ENCODE measurements around the gene NFE2L1.
A peak's percentile ranks its signal among the peaks of the same experiment; 100 is the strongest.

The NFE2L1 gene

GRCh38 chr17:48021934-48022333, 26.2 kb upstream of the NFE2L1 start:
- TF ChIP-seq TAF1 (IDR thresholded peaks at IDR 0.05; ENCODE audit: low read depth, low read length) (no peak), SPI1 (IDR thresholded peaks at IDR 0.05; ENCODE audit: low read depth, low read length) (no peak), POLR2A (IDR thresholded peaks at IDR 0.05; ENCODE audit: low read depth, low read length) (no peak), POLR2AphosphoS5 (IDR thresholded peaks at IDR 0.05; ENCODE audit: low read depth, low read length) (no peak), POU2F2 (IDR thresholded peaks at IDR 0.05; ENCODE audit: low read depth, low read length) (no peak), PAX5 (IDR thresholded peaks at IDR 0.05; ENCODE audit: insufficient read depth, low read length, severe bottlenecking) (no peak)
- DNase-seq (ENCODE audit: insufficient read length, low spot score) = no peak
- FAIRE-seq = no peak

DNA sequence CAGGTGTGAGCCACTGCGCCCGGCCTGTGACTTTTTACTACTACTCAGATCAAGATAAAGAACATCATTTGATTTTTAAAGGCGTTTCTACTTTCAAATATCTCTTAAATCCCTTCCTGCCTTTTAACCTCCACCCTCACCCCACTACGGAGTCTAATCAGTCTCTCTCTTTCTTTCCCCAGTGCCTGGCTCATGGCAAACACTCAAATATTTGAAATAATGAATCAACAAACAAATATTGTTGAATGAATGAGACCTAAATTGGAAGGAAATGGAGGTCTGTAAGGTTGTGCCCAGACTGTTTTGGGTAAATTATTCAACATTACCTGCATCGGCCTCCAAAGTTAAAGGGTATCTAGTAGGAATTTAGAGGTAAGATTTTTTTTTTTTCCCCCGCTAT, 25.3 kb upstream of the NFE2L1 start:
- no peak for DNase-seq (ENCODE audit: insufficient read length, low spot score)
- TF ChIP-seq POLR2A (IDR thresholded peaks at IDR 0.05; ENCODE audit: low read depth, low read length) (no peak), POU2F2 (IDR thresholded peaks at IDR 0.05; ENCODE audit: low read depth, low read length) (no peak), POLR2AphosphoS5 (IDR thresholded peaks at IDR 0.05; ENCODE audit: low read depth, low read length) (no peak), PAX5 (IDR thresholded peaks at IDR 0.05; ENCODE audit: insufficient read depth, low read length, severe bottlenecking) (no peak), SPI1 (IDR thresholded peaks at IDR 0.05; ENCODE audit: low read depth, low read length) (no peak), TAF1 (IDR thresholded peaks at IDR 0.05; ENCODE audit: low read depth, low read length) (no peak)
- FAIRE-seq = no peak

GRCh38 chr17:48023400-48024148, 24.6 kb upstream of the NFE2L1 start:
- FAIRE-seq (no peak), DNase-seq (ENCODE audit: insufficient read length, low spot score) (no peak)
- TF ChIP-seq TAF1 (IDR thresholded peaks at IDR 0.05; ENCODE audit: low read depth, low read length) = no peak
- TF ChIP-seq SPI1 (IDR thresholded peaks at IDR 0.05; ENCODE audit: low read depth, low read length) = no peak
- TF ChIP-seq POU2F2 (IDR thresholded peaks at IDR 0.05; ENCODE audit: low read depth, low read length) = no peak
- no peak for TF ChIP-seq PAX5 (IDR thresholded peaks at IDR 0.05; ENCODE audit: insufficient read depth, low read length, severe bottlenecking)
- no peak for TF ChIP-seq POLR2AphosphoS5 (IDR thresholded peaks at IDR 0.05; ENCODE audit: low read depth, low read length)
- TF ChIP-seq POLR2A (IDR thresholded peaks at IDR 0.05; ENCODE audit: low read depth, low read length) = no peak

- no peak for FAIRE-seq
- TF ChIP-seq PAX5 (IDR thresholded peaks at IDR 0.05; ENCODE audit: insufficient read depth, low read length, severe bottlenecking) = no peak
- no peak for TF ChIP-seq SPI1 (IDR thresholded peaks at IDR 0.05; ENCODE audit: low read depth, low read length)
- TF ChIP-seq TAF1 (IDR thresholded peaks at IDR 0.05; ENCODE audit: low read depth, low read length) = no peak
- no peak for TF ChIP-seq POU2F2 (IDR thresholded peaks at IDR 0.05; ENCODE audit: low read depth, low read length)
- TF ChIP-seq POLR2AphosphoS5 (IDR thresholded peaks at IDR 0.05; ENCODE audit: low read depth, low read length) = no peak
- TF ChIP-seq POLR2A (IDR thresholded peaks at IDR 0.05; ENCODE audit: low read depth, low read length) = no peak
- no peak for DNase-seq (ENCODE audit: insufficient read length, low spot score)
Measured at GRCh38 chr17:48024149-48025039, 23.8 kb upstream of the NFE2L1 start.

- FAIRE-seq (peak; percentile 96), DNase-seq (ENCODE audit: insufficient read length, low spot score) (peak; percentile 90)
- TF ChIP-seq POLR2AphosphoS5 (IDR thresholded peaks at IDR 0.05; ENCODE audit: low read depth, low read length) (no peak), TAF1 (IDR thresholded peaks at IDR 0.05; ENCODE audit: low read depth, low read length) (no peak), PAX5 (IDR thresholded peaks at IDR 0.05; ENCODE audit: insufficient read depth, low read length, severe bottlenecking) (peak; percentile 15), POU2F2 (IDR thresholded peaks at IDR 0.05; ENCODE audit: low read depth, low read length) (peak; percentile 45; the same call in 1 of the 2 replicates), SPI1 (IDR thresholded peaks at IDR 0.05; ENCODE audit: low read depth, low read length) (no peak)
Measured at GRCh38 chr17:48025040-48025903, 22.9 kb upstream of the NFE2L1 start.

DNA sequence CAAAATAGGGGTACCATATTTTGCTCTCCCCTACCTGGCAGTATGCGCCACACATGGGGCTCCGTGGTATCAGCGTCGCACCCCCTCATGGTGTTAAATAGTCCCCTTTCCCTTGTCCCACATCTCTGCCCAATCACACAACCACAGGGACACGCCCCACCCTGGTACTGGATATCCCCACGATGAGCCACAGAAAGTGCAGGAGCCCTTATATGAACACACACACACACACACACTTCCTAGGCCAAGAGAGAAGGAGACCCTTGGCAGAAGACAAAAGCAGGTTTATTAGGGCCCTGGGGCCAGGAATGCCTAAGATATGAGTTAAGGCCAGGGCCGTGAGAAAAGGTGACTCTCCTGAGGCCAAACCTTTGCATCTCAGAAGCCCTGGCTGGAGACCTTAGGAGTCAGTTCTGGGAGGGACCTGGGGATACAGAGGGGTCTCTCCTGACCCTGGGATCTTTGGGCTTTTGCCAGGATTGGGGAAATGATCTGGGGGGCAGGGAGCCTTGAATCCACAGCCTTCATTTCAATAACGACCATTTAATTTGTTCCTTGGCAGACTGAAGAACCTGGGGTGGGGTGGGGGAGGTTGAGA, 22.2 kb upstream of the NFE2L1 start:
- DNase-seq (ENCODE audit: insufficient read length, low spot score) (no peak), FAIRE-seq (no peak)
- TF ChIP-seq TAF1 (IDR thresholded peaks at IDR 0.05; ENCODE audit: low read depth, low read length) (no peak), POLR2A (IDR thresholded peaks at IDR 0.05; ENCODE audit: low read depth, low read length) (no peak), POU2F2 (IDR thresholded peaks at IDR 0.05; ENCODE audit: low read depth, low read length) (no peak), SPI1 (IDR thresholded peaks at IDR 0.05; ENCODE audit: low read depth, low read length) (no peak), POLR2AphosphoS5 (IDR thresholded peaks at IDR 0.05; ENCODE audit: low read depth, low read length) (no peak)

- FAIRE-seq = peak; percentile 96
- TF ChIP-seq POLR2AphosphoS5 (IDR thresholded peaks at IDR 0.05; ENCODE audit: low read depth, low read length) (no peak), POU2F2 (IDR thresholded peaks at IDR 0.05; ENCODE audit: low read depth, low read length) (no peak), SPI1 (IDR thresholded peaks at IDR 0.05; ENCODE audit: low read depth, low read length) (no peak), TAF1 (IDR thresholded peaks at IDR 0.05; ENCODE audit: low read depth, low read length) (no peak)
- DNase-seq (ENCODE audit: insufficient read length, low spot score) = peak; percentile 78
Measured at GRCh38 chr17:48026502-48027321, 21.4 kb upstream of the NFE2L1 start.
